ENCODE measurements around the gene ARPIN.
"Not testable (repeated sequence)": the region's sequence is repeated elsewhere in the genome, so short reads cannot be mapped to it uniquely, and the experiment has no call there.

Gene ARPIN

DNA sequence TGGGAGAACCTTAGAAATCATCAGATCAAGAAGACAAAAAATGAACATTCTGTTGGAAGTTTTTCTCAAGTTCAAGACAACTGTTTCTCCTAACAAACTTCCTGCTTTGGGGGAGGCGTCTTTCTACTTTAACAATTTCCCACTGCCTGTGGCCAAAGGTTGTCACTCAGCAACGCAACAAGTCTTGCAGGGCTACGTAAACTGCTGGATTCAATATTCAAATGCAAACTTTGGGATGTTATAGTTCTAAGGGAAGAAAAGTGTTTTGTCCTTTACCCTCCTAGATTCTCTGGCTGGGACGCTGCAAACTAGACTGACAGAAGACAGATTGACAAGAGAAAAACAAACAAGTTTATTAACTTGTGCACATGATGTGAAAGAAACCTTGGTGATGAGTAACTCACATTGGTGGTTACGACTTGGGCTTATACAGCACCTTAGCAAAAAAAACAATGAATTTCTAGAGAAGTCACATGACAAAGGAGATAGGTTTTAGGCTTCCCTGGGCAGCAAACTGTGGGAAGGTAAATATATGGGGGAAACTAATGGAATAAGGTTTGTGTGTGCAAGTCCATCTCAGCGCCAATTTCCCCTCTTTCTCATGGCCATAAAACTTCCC is 34.0 kb upstream of the ARPIN start:
- no peak overlapping the region for H3K4me3 ChIP-seq (replicated peaks; ENCODE audit: low read depth, low read length)
- H3K36me3 ChIP-seq (ENCODE audit: control insufficient read depth, insufficient read depth, low read length) = no peaks in the 10 kb centered on the region
- TF ChIP-seq, protein P1, sequence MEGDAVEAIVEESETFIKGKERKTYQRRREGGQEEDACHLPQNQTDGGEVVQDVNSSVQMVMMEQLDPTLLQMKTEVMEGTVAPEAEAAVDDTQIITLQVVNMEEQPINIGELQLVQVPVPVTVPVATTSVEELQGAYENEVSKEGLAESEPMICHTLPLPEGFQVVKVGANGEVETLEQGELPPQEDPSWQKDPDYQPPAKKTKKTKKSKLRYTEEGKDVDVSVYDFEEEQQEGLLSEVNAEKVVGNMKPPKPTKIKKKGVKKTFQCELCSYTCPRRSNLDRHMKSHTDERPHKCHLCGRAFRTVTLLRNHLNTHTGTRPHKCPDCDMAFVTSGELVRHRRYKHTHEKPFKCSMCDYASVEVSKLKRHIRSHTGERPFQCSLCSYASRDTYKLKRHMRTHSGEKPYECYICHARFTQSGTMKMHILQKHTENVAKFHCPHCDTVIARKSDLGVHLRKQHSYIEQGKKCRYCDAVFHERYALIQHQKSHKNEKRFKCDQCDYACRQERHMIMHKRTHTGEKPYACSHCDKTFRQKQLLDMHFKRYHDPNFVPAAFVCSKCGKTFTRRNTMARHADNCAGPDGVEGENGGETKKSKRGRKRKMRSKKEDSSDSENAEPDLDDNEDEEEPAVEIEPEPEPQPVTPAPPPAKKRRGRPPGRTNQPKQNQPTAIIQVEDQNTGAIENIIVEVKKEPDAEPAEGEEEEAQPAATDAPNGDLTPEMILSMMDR (IDR thresholded peaks at IDR 0.05; ENCODE audit: insufficient read depth, low read length, poor library complexity, severe bottlenecking) = no peak
- no peaks in the 10 kb centered on the region for H3K27me3 ChIP-seq (replicated peaks; ENCODE audit: control insufficient read depth, insufficient read depth, low read length)
- DNase-seq (ENCODE audit: extremely low read depth, insufficient read length) = no peak

DNA sequence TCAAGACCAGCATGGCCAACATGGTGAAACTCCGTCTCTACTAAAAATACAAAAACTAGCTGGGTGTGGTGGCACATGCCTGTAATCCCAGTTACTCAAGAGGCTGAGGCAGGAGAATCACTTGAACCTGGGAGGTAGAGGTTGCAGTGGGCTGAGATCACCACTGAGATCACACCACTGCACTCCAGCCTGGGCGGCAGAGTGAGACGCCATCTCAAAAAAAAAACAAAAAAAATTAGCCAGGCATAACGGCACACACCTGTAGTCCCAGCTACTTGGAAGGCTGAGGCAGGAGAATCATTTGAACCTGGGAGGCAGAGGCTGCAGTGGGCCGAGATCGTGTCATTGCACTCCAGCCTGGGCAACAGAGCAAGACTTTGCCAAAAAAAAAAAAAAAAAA is 31.0 kb upstream of the ARPIN start:
- not testable (repeated sequence) for H3K27me3 ChIP-seq (replicated peaks; ENCODE audit: control insufficient read depth, insufficient read depth, low read length); H3K4me3 ChIP-seq (replicated peaks; ENCODE audit: low read depth, low read length); DNase-seq (ENCODE audit: extremely low read depth, insufficient read length); H3K36me3 ChIP-seq (ENCODE audit: control insufficient read depth, insufficient read depth, low read length)

DNA sequence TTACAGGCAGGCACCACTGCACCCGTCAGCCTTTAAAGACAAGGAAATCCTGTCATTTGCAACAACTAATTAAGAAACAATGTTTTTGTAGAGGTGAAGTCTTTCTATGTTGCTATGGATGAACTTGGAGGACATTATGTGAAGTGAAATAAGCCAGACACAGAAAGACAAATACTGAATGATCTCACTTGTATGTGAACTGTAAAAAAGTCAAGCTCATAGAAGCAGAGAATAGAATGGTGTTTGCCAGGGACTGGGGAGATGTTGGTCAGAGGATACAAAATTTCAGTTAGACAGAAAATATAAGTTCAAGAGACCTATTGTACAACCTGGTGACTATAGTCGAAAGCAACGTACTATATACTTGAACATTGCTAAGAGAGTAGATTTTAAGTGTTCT is 27.2 kb upstream of the ARPIN start:
- no peaks in the 10 kb centered on the region for H3K36me3 ChIP-seq (ENCODE audit: control insufficient read depth, insufficient read depth, low read length)
- TF ChIP-seq, protein P1 (IDR thresholded peaks at IDR 0.05; ENCODE audit: insufficient read depth, low read length, poor library complexity, severe bottlenecking) = no peak
- H3K4me3 ChIP-seq (replicated peaks; ENCODE audit: low read depth, low read length) = no peak overlapping the region
- no peaks in the 10 kb centered on the region for H3K27me3 ChIP-seq (replicated peaks; ENCODE audit: control insufficient read depth, insufficient read depth, low read length)
- no peak for DNase-seq (ENCODE audit: extremely low read depth, insufficient read length)

DNA sequence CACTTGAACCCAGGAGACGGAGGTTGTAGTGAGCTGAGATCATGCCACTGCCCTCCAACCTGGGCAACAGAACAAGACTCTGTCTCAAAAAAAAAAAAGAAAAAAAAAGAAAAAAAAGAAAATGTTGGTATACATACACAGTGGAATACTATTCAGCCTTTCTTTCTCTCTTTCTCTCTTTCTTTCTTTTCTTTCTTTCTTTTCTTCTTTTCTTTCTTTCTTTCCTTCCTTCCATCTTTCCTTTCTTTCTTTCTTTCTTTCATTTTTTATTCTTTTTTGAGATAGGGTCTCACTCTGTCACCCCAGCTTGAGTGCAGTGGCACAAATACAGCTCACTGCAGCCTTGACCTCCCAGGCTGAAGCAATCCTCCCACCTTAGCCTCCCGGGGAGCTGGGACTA is 26.6 kb upstream of the ARPIN start:
- not testable (repeated sequence) for DNase-seq (ENCODE audit: extremely low read depth, insufficient read length); H3K4me3 ChIP-seq (replicated peaks; ENCODE audit: low read depth, low read length); H3K27me3 ChIP-seq (replicated peaks; ENCODE audit: control insufficient read depth, insufficient read depth, low read length); H3K36me3 ChIP-seq (ENCODE audit: control insufficient read depth, insufficient read depth, low read length)

DNA sequence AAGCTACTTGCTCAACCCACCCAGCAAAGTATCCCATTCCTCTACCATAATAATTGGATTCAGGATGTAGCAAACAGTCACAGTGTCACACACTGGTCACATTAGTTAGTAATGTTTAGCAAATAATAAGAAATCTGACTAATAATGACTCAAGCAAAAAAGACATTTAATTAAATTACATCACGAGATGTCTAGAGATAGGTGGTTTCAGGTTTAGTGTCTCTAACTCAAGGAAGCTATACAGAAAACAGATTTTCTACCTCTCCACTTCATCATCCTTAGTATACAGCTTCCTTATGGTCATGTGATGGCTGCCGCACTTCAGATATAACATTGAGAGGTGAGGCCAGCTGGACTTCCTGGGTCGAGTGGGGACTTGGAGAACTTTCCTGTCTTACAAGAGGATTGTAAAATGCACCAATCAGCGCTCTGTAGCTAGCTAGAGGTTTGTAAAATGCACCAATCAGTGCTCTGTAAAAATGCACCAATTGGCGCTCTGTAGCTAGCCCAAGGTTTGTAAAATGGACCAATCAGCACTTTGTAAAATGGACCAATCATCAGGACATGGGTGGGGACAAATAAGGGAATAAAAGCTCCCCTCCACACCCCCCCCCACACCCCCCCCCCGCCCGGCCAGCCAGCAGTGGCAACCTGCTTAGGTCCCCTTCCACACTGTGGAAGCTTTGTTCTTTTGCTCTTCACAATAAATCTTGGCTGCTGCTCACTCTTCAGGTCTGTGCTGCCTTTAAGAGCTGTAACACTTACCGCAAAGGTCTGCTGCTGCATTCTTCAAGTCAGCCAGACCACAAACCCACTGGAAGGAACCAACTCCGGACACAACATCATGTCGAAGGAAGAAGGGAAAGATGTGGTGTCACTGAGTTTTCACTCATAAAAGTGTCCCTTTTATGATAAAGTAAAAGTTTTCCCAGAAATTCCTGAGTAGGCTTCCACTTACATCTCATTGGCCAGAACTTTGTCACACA is 24.9 kb upstream of the ARPIN start:
- TF ChIP-seq, protein P1 (IDR thresholded peaks at IDR 0.05; ENCODE audit: insufficient read depth, low read length, poor library complexity, severe bottlenecking) = no peak
- no peak overlapping the region for H3K4me3 ChIP-seq (replicated peaks; ENCODE audit: low read depth, low read length)
- no peak for DNase-seq (ENCODE audit: extremely low read depth, insufficient read length)

DNA sequence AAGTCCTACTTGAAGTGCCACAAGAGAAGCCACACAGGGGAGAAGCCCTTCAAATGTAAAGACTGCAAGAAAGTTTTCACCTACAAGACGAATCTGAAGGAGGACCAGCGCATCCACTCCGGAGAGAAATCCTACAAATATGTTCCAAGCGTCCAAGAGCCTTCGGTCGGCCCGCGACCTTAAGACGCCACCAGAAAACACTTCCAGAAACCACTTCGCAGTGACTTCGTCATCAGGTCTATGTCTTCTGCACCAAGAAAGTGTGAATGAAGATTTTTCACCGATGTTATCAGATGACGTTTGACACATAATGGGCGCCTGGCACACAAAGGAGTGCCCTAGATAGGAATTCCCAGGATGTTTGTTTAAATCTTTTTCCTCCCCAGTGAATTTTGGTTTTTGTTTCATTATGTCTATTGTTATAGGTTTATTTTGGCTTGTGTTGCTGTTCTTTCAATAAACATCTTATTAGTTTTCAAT is 24.1 kb upstream of the ARPIN start:
- DNase-seq (ENCODE audit: extremely low read depth, insufficient read length) = no peak
- TF ChIP-seq, protein P1 (IDR thresholded peaks at IDR 0.05; ENCODE audit: insufficient read depth, low read length, poor library complexity, severe bottlenecking) = no peak
- no peaks in the 10 kb centered on the region for H3K36me3 ChIP-seq (ENCODE audit: control insufficient read depth, insufficient read depth, low read length)
- H3K27me3 ChIP-seq (replicated peaks; ENCODE audit: control insufficient read depth, insufficient read depth, low read length) = no peaks in the 10 kb centered on the region
- no peak overlapping the region for H3K4me3 ChIP-seq (replicated peaks; ENCODE audit: low read depth, low read length)

More for the DNA sequence above, 24.9 kb upstream of the ARPIN start:
- H3K27me3 ChIP-seq (replicated peaks; ENCODE audit: control insufficient read depth, insufficient read depth, low read length) = no peaks in the 10 kb centered on the region
- H3K36me3 ChIP-seq (ENCODE audit: control insufficient read depth, insufficient read depth, low read length) = no peaks in the 10 kb centered on the region
